Measurements from ENCODE around the gene KICS2. TPM values are rescaled to one million over a fixed set of nuclear protein-coding genes. Genes with fewer than 3 reads are reported as not detected.

Gene KICS2
- total and polyA plus RNA-seq, 2 of the 8 experiments (the other 6 are each of a cell fraction or from before 2014, with no cell fraction given), result 5.6 to 9.5 TPM

DNA sequence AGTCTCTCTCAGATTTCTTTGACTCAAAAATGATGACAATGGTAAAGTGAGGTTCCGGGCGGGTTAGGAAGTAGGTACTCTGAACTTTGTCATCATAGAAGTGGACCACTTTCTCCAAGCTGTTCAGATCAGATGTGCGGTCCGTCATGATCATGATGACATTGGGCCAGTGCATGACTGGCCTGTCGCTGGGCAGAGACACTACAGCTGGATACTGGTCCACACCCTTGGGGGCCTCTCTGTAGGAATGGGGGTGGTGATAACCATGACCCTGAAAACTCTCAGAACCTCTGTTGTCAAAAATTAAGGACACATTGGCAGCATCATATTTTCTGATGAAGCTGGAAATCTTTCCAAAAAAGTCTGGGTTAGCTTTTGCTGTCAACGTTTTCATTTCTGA lies 28.2 kb downstream of the KICS2 start:
- no peak overlapping the region for H3K18ac ChIP-seq (ENCODE audit: extremely low read depth, low read length)
- no peaks in the 10 kb centered on the region for H3K79me2 ChIP-seq (ENCODE audit: control insufficient read depth in 1 of 2, insufficient read depth in 2 of 2, low read length in 2 of 2)
- no peak overlapping the region for H4K5ac ChIP-seq (ENCODE audit: insufficient read length, low read depth, low read length)
- H4K8ac ChIP-seq (ENCODE audit: extremely low read depth, insufficient read depth, low read length), result no peak overlapping the region
- FAIRE-seq, result no peak
- no peak overlapping the region for H2BK5ac ChIP-seq (ENCODE audit: low read depth, low read length)
- H3K23me2 ChIP-seq (ENCODE audit: low read depth, low read length), result no peaks in the 10 kb centered on the region
- no peak overlapping the region for H2BK20ac ChIP-seq (ENCODE audit: low read length)
- H3K36me3 ChIP-seq (ENCODE audit: control insufficient read depth in 2 of 4, insufficient read depth in 4 of 4, low read length in 3 of 4), result peaks cover 0 to 10% (median 6%) of the 10 kb centered on the region in 4 experiments; a peak in 4 of 8 replicates
- no peak overlapping the region for H3K4ac ChIP-seq (replicated peaks; ENCODE audit: insufficient read length, low read depth, low read length)
- CTCF ChIA-PET (ENCODE audit: partially characterized antibody), result interaction anchor here (1.4 kb wide), 1 partner anchor 11 kb away, joined by 3 read pairs; no protein-coding TSS in a partner anchor
- 93% methylated on average over 6 of the region's 6 CpGs; no CpG with 5 or more reads in 1 of the 2 experiments for WGBS, 2 experiments (ENCODE audit: extremely low coverage in 1 of 2, insufficient coverage in 1 of 2, insufficient read length in 1 of 2, insufficient replicate concordance in 2 of 2, low coverage in 1 of 2, low lambda C conversion rate in 2 of 2, missing lambda C conversion rate in 1 of 2)
- no peak for DNase-seq (ENCODE audit: low read depth in 1 of 2, low spot score in 2 of 2)
- H3K27ac ChIP-seq (ENCODE audit: low read depth, low read length), result no peak overlapping the region
- no peak overlapping the region for H3K4me3 ChIP-seq (ENCODE audit: extremely low read depth in 1 of 4, insufficient read depth in 2 of 4, low read depth in 3 of 4, low read length in 4 of 4)
- no peak overlapping the region for H3K23ac ChIP-seq (ENCODE audit: insufficient read length)
- no peak overlapping the region for H2BK12ac ChIP-seq (ENCODE audit: low read depth, low read length)
- no peaks in the 10 kb centered on the region for H4K20me1 ChIP-seq (replicated peaks in 1 of 2; ENCODE audit: control insufficient read depth in 1 of 2, insufficient read depth in 2 of 2, low read length in 2 of 2)
- no peak overlapping the region for H3K14ac ChIP-seq (ENCODE audit: insufficient read length)
- H2AK5ac ChIP-seq (ENCODE audit: low read depth, low read length), result no peak overlapping the region
- no peak overlapping the region for H4K91ac ChIP-seq (replicated peaks; ENCODE audit: insufficient read length, low read length)
- no peak overlapping the region for H3K56ac ChIP-seq (replicated peaks; ENCODE audit: insufficient read length, low read depth, low read length)
- no peaks in the 10 kb centered on the region for H3K27me3 ChIP-seq (replicated peaks in 1 of 4; ENCODE audit: control insufficient read depth in 3 of 4, extremely low read depth in 1 of 4, insufficient read depth in 3 of 4, low read length in 3 of 4)
- H2BK15ac ChIP-seq (ENCODE audit: low read length), result no peak overlapping the region
- H3K9me3 ChIP-seq (ENCODE audit: insufficient read depth in 2 of 2, low read depth in 1 of 2, low read length in 1 of 2), result no peaks in the 10 kb centered on the region
- H2AFZ ChIP-seq (ENCODE audit: low read length), result no peak overlapping the region
- H3K4me1 ChIP-seq (replicated peaks in 1 of 4; ENCODE audit: control insufficient read depth in 3 of 4, insufficient read depth in 4 of 4, low read length in 3 of 4), result no peaks in the 10 kb centered on the region
- POLR2A ChIA-PET (ENCODE audit: partially characterized antibody), result interaction anchor here (1.0 kb wide), 1 partner anchor 350 kb away, joined by 3 read pairs; no protein-coding TSS in a partner anchor
- no peak overlapping the region for H3K9ac ChIP-seq (replicated peaks in 1 of 4; ENCODE audit: extremely low read depth in 1 of 4, low read depth in 3 of 4, low read length in 3 of 4)
- H3K79me1 ChIP-seq (ENCODE audit: low read depth, low read length), result no peaks in the 10 kb centered on the region
- H2BK120ac ChIP-seq (replicated peaks; ENCODE audit: low read depth, low read length), result no peak overlapping the region
- H3K4me2 ChIP-seq (ENCODE audit: insufficient read depth in 1 of 2, low read depth in 2 of 2, low read length in 2 of 2), result no peak overlapping the region
- TF ChIP-seq PHF8 (conservative IDR thresholded peaks at IDR 0.05; ENCODE audit: low read depth, low read length), result no peak
- no peak for TF ChIP-seq SAP30 (IDR thresholded peaks at IDR 0.05; ENCODE audit: insufficient read depth, insufficient replicate concordance, low read length)
- no peak for TF ChIP-seq NRF1 (IDR thresholded peaks at IDR 0.05; ENCODE audit: low read depth, low read length)
- no peak for TF ChIP-seq SIX5 (IDR thresholded peaks at IDR 0.05; ENCODE audit: low read depth, low read length)
- no peak for TF ChIP-seq SP1 (IDR thresholded peaks at IDR 0.05; ENCODE audit: low read depth, low read length)
- TF ChIP-seq, protein P1, sequence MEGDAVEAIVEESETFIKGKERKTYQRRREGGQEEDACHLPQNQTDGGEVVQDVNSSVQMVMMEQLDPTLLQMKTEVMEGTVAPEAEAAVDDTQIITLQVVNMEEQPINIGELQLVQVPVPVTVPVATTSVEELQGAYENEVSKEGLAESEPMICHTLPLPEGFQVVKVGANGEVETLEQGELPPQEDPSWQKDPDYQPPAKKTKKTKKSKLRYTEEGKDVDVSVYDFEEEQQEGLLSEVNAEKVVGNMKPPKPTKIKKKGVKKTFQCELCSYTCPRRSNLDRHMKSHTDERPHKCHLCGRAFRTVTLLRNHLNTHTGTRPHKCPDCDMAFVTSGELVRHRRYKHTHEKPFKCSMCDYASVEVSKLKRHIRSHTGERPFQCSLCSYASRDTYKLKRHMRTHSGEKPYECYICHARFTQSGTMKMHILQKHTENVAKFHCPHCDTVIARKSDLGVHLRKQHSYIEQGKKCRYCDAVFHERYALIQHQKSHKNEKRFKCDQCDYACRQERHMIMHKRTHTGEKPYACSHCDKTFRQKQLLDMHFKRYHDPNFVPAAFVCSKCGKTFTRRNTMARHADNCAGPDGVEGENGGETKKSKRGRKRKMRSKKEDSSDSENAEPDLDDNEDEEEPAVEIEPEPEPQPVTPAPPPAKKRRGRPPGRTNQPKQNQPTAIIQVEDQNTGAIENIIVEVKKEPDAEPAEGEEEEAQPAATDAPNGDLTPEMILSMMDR (IDR thresholded peaks at IDR 0.05; ENCODE audit: control extremely low read depth in 1 of 3, insufficient read depth in 1 of 3, low read depth in 1 of 3, low read length in 3 of 3), result no peak
- no peak for TF ChIP-seq GTF2F1 (IDR thresholded peaks at IDR 0.05; ENCODE audit: borderline replicate concordance, low read depth, low read length)
